Tibial artery (tissue), 4 donors: Measurements from ENCODE around the gene IMMP2L.
"Not testable (repeated sequence)": the region's sequence is repeated elsewhere in the genome, so short reads cannot be mapped to it uniquely, and the experiment has no call there.

Experiments used
- DNase-seq, 2 donors: peaks; one replicate each; pipeline ENCODE4 v3.0.0-alpha.2; 2019
- H3K27ac ChIP-seq, 2 donors: fragments of 200-600 bp; sonication (generic) in 1 of 2; 1 replicate in 1 of 2; 2 replicates in 1 of 2; pipeline ENCODE4 v1.5.1; 2018 to 2019; ENCODE audit warnings: mild to moderate bottlenecking in 1 of 2
- H3K27me3 ChIP-seq, 2 donors: fragments of 200-600 bp; sonication (generic) in 1 of 2; one replicate each; pipeline versions ENCODE4 v1.5.1 to v1.6.0; 2016 to 2019
- H3K36me3 ChIP-seq, 3 donors: fragments of 200-600 bp; sonication (generic) in 2 of 3; one replicate each; pipeline ENCODE4 v1.5.1; 2016 to 2019; ENCODE audit warnings: mild to moderate bottlenecking in 2 of 3
- H3K4me1 ChIP-seq, 4 donors: fragments of 200-600 bp; sonication (generic) in 2 of 4; 1 replicate in 3 of 4; 2 replicates in 1 of 4; pipeline ENCODE4 v1.5.1; 2016 to 2019
- H3K4me3 ChIP-seq, 2 donors: fragments of 200-600 bp; sonication (generic) in 1 of 2; 1 replicate in 1 of 2; 2 replicates in 1 of 2; pipeline ENCODE4 v1.5.1; 2018 to 2019; ENCODE audit warnings: mild to moderate bottlenecking in 2 of 2
- H3K9me3 ChIP-seq, 3 donors: fragments of 200-600 bp; sonication (generic) in 1 of 3; one replicate each; pipeline ENCODE4 v1.5.1; 2016 to 2019
- intact Hi-C: fragments of 100-400 bp; cut with DNase I; formaldehyde crosslinking; loops from one replicate; pipeline ENCODE4 v1.15.0; 2023; ENCODE audit warnings: low total_unique reads
- TF ChIP-seq, protein P1 (sequence below), 2 experiments: fragments of 200-600 bp in 1 of 2; fragments of 450-650 bp in 1 of 2; IDR thresholded peaks; one replicate each; pipeline ENCODE4 v1.5.1; 2017 to 2019; ENCODE audit warnings: antibody characterized with exemption in 2 of 2, mild to moderate bottlenecking in 1 of 2, moderate library complexity in 1 of 2

The IMMP2L gene

DNA sequence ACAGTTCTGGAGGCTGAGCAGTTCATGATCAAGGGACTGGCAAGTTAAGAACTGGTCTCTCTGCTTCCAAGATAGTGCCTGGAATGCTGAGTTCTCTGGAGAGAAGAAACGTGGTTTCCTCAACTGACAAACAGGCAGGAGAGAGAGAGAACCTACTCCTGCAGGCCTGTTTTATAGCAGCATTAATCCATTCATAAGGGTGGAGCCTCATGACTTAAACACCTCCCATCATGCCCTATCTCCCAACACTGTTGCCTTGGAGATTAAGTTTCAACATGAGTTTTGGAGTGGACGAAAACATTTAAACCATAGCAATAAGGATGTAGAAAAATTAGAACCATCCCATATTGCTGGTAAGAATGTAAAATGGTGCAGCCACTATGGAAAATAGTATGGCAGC, 32.3 kb upstream of the IMMP2L start:
- TF ChIP-seq, protein P1, sequence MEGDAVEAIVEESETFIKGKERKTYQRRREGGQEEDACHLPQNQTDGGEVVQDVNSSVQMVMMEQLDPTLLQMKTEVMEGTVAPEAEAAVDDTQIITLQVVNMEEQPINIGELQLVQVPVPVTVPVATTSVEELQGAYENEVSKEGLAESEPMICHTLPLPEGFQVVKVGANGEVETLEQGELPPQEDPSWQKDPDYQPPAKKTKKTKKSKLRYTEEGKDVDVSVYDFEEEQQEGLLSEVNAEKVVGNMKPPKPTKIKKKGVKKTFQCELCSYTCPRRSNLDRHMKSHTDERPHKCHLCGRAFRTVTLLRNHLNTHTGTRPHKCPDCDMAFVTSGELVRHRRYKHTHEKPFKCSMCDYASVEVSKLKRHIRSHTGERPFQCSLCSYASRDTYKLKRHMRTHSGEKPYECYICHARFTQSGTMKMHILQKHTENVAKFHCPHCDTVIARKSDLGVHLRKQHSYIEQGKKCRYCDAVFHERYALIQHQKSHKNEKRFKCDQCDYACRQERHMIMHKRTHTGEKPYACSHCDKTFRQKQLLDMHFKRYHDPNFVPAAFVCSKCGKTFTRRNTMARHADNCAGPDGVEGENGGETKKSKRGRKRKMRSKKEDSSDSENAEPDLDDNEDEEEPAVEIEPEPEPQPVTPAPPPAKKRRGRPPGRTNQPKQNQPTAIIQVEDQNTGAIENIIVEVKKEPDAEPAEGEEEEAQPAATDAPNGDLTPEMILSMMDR (IDR thresholded peaks at IDR 0.05), result no peak
- no peaks in the 10 kb centered on the region for H3K9me3 ChIP-seq
- intact Hi-C loops, result no loop called here
- no peaks in the 10 kb centered on the region for H3K36me3 ChIP-seq
- no peak for DNase-seq
- no peak overlapping the region for H3K27ac ChIP-seq
- no peaks in the 10 kb centered on the region for H3K4me1 ChIP-seq
- H3K27me3 ChIP-seq, result no peaks in the 10 kb centered on the region
- H3K4me3 ChIP-seq, result no peak overlapping the region

DNA sequence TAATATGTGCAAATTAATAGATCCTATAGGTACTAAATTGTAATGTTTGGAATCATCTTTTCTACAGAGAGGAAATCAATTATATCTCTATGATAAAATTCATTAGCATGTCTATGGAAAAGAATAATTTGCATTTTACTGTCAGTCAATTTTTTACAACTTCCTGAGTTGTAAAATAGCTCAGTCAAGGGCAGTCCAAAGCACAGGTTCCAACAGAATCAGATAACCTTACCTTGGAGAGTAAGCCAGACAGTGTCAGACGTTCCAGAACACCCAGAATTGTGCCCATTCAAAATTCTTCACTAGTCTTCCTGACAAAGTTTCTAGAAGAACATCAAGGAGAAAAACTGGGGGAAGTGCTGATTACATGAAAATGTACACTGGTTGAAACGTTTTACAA, 31.1 kb upstream of the IMMP2L start:
- Histone ChIP-seq H3K4me1 (no peaks in the 10 kb centered on the region), H3K4me3 (no peak overlapping the region), H3K9me3 (no peaks in the 10 kb centered on the region), H3K36me3 (no peaks in the 10 kb centered on the region), H3K27me3 (no peaks in the 10 kb centered on the region), H3K27ac (no peak overlapping the region)
- intact Hi-C loops, result no loop called here
- TF ChIP-seq, protein P1 (IDR thresholded peaks at IDR 0.05), result no peak
- no peak for DNase-seq

DNA sequence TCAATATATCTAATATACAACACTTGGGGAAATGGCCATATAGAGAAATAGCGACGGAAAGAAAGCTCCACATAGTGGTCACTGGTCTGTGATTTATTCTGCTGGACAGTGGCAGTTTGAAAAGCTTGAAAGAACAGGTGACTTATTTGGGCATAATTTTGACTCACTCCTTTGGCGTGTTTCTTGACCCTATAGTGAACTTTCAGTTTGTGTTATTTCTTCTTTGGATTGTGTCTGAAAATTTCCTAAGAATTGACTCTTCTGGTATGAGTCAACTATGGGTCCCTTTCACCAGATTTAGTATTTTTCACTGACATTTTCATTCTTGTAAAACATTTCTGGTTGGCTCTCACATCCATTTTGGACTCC, 25.8 kb upstream of the IMMP2L start:
- intact Hi-C loops, result no loop called here
- H3K27me3 ChIP-seq, result no peaks in the 10 kb centered on the region
- no peak for DNase-seq
- TF ChIP-seq, protein P1 (IDR thresholded peaks at IDR 0.05), result no peak
- H3K9me3 ChIP-seq, result no peaks in the 10 kb centered on the region
- no peak overlapping the region for H3K27ac ChIP-seq
- no peaks in the 10 kb centered on the region for H3K4me1 ChIP-seq
- H3K36me3 ChIP-seq, result no peaks in the 10 kb centered on the region
- no peak overlapping the region for H3K4me3 ChIP-seq

DNA sequence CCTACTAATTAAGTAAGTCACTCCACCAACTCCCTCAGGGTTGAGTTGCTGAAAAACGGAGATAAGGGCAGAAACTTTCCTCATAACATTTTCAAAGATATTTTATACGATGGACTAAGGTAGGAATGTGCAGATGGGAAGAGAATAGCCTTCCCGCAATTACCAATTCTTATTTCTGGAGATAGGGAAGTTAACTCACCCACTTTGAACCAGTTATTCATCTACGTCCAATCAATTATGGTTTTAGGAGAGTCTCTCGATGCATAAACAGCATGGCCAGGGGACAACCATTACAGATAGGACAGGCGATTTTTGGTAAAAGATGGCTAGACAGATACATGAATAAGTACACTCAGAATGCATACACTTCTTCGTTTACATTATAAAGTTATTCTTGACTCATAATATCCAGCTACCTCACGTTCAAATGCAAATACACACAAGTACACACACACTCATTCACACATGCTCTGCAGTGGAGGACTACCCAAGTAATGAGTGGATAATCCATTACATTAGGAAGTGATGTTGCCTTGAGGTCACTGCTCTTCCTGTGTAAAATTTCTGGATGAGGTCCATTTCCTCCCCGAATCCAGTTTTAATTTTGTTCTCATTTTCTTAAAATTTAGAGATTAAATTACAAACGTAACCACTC, 25.2 kb upstream of the IMMP2L start:
- DNase-seq, result no peak
- H3K27me3 ChIP-seq, result no peaks in the 10 kb centered on the region
- no peaks in the 10 kb centered on the region for H3K9me3 ChIP-seq
- H3K4me1 ChIP-seq, result no peaks in the 10 kb centered on the region
- intact Hi-C loops, result no loop called here
- H3K36me3 ChIP-seq, result no peaks in the 10 kb centered on the region
- no peak overlapping the region for H3K27ac ChIP-seq
- H3K4me3 ChIP-seq, result no peak overlapping the region
- TF ChIP-seq, protein P1 (IDR thresholded peaks at IDR 0.05), result no peak

DNA sequence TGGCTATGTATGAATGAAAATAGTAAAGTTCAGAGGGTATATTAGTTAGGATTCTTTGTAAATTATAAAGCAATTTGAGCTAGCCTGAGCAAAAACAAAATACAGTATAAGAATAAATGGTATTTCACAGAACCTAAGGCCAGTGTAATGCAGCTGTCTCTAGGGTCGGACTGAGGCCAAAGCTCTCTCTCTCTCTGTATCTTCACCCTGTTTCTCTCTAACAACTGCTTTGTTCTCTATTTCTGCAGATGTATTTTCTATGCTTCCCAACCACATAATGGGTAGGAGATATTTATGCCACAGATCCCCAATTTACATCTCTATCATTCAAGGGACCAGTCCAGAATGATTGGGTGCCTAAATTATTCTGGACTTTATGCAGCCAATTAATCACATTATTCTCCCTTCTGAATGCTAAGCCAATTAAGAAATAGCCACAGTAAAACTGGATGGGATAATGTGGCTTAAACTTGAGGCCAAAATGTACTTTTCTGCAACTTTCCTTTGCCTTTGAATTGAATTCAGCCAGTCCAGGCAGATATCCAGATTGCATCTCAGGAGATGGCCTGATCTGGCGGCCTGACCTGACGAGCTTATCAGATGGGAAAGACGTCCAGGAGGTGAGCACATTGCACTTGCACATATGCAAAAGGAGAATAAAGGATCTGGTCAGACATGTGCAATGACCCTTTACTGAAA, 24.6 kb upstream of the IMMP2L start:
- H3K9me3 ChIP-seq, result no peaks in the 10 kb centered on the region
- H3K27ac ChIP-seq, result no peak overlapping the region
- intact Hi-C loops, result no loop called here
- TF ChIP-seq, protein P1 (IDR thresholded peaks at IDR 0.05), result no peak
- H3K4me1 ChIP-seq, result no peaks in the 10 kb centered on the region
- no peaks in the 10 kb centered on the region for H3K27me3 ChIP-seq
- no peak for DNase-seq
- no peaks in the 10 kb centered on the region for H3K36me3 ChIP-seq
- no peak overlapping the region for H3K4me3 ChIP-seq

DNA sequence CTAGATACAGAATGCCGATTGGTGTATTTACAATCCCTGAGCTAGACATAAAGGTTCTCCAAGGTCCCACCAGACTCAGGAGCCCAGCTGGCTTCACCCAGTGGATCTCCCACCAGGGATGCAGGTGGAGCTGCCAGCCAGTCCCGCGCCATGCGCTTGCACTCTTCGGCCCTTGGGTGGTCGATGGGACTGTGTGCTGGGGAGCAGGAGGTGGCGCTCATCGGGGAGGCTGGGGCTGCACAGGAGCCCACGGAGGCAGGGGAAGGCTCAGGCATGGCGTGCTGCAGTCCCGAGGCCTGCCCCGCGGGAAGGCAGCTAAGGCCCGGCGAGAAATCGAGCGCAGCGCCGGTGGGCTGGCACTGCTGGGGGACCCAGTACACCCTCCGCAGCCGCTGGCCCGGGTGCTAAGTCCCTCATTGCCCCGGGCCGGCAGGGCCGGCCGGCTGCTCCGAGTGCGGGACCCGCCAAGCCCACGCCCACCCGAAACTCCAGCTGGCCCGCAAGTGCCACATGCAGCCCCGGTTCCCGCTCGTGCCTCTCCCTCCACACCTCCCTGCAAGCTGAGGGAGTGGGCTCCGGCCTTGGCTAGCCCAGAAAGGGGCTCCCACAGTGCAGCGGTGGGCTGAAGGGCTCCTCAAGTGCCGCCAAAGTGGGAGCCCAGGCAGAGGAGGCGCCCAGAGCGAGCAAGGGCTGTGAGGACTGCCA, 19.6 kb upstream of the IMMP2L start:
- H3K9me3 ChIP-seq, H3K27ac ChIP-seq, H3K27me3 ChIP-seq, intact Hi-C loops, DNase-seq, H3K4me1 ChIP-seq, H3K4me3 ChIP-seq, H3K36me3 ChIP-seq: not testable (repeated sequence)

DNA sequence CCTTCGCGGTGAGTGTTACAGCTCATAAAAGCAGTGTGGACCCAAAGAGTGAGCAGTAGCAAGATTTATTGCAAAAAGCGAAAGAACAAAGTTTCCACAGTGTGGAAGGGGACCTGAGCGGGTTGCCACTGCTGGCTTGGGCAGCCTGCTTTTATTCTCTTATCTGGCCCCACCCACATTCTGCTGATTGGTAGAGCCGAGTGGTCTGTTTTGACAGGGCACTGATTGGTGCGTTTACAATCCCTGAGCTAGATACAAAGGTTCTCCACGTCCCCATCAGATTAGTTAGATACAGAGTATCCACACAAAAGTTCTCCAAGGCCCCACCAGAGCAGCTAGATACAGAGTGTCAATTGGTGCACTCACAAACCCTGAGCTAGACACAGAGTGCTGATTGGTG, 18.9 kb upstream of the IMMP2L start:
- H3K4me1 ChIP-seq, intact Hi-C loops: not testable (repeated sequence)

More for the DNA sequence above, 18.9 kb upstream of the IMMP2L start:
- not testable (repeated sequence) for H3K36me3 ChIP-seq, H3K27me3 ChIP-seq, H3K4me3 ChIP-seq, H3K9me3 ChIP-seq, H3K27ac ChIP-seq, DNase-seq
